GM23338 (cell line): ENCODE results near the gene ARHGEF10L. TPM values are rescaled to one million over a fixed set of nuclear protein-coding genes. Genes with fewer than 3 reads are reported as not detected.

ENCODE experiments used
- ATAC-seq: fragments of 200-7000 bp; cut with Tn5 transposase; 3 replicates; pipeline ENCODE4 v1.9.1; 2020
- DNase-seq: peaks from one replicate; pipeline ENCODE4 v3.0.0-alpha.2; 2015; ENCODE audit warnings: low spot score
- H2AFZ ChIP-seq: fragments of 200-600 bp; sonication (generic); 2 replicates; pipeline ENCODE4 v1.8.0; 2016; ENCODE audit warnings: antibody characterized with exemption, mild to moderate bottlenecking, moderate library complexity
- H3F3A ChIP-seq: fragments of 200-600 bp; sonication (generic); replicated peaks from 2 replicates; pipeline ENCODE4 v1.8.0; 2017; ENCODE audit warnings: antibody characterized with exemption, mixed run types, low read depth
- H3K27ac ChIP-seq: fragments of 200-600 bp; sonication (generic); 2 replicates; pipeline ENCODE4 v1.6.1; 2016; ENCODE audit warnings: low read depth
- H3K27me3 ChIP-seq: fragments of 200-600 bp; sonication (generic); 2 replicates; pipeline ENCODE4 v1.8.0; 2016; ENCODE audit warnings: mild to moderate bottlenecking, mixed run types, moderate library complexity; ENCODE audit not compliant: insufficient read depth
- H3K36me3 ChIP-seq: fragments of 200-600 bp; sonication (generic); 2 replicates; pipeline ENCODE4 v1.8.0; 2016; ENCODE audit warnings: mild to moderate bottlenecking; ENCODE audit not compliant: insufficient read depth
- H3K4me1 ChIP-seq: fragments of 200-600 bp; sonication (generic); 2 replicates; pipeline ENCODE4 v1.8.0; 2016; ENCODE audit warnings: mild to moderate bottlenecking, moderate library complexity; ENCODE audit not compliant: insufficient read depth
- H3K4me2 ChIP-seq: fragments of 200-600 bp; sonication (generic); 2 replicates; pipeline ENCODE4 v1.7.1; 2017; ENCODE audit warnings: mixed run types
- H3K4me3 ChIP-seq: fragments of 200-600 bp; sonication (generic); 2 replicates; pipeline ENCODE4 v1.6.1; 2016; ENCODE audit warnings: mixed run types
- H3K79me2 ChIP-seq: fragments of 200-600 bp; sonication (generic); replicated peaks from 2 replicates; pipeline ENCODE4 v1.8.0; 2017; ENCODE audit warnings: mild to moderate bottlenecking; ENCODE audit not compliant: insufficient read depth
- H3K9me2 ChIP-seq: fragments of 200-600 bp; sonication (generic); 2 replicates; pipeline ENCODE4 v1.8.0; 2017; ENCODE audit not compliant: insufficient read depth
- H4K20me1 ChIP-seq: fragments of 200-600 bp; sonication (generic); replicated peaks from 2 replicates; pipeline ENCODE4 v1.8.0; 2017; ENCODE audit warnings: mild to moderate bottlenecking; ENCODE audit not compliant: insufficient read depth
- H3K27ac Mint-ChIP-seq: 2 replicates; pipeline ENCODE4 v1.8.0; 2020; ENCODE audit warnings: inconsistent platforms, mild to moderate bottlenecking, moderate library complexity, mixed read lengths
- H3K27me3 Mint-ChIP-seq: 3 replicates; pipeline ENCODE4 v1.8.0; 2022; ENCODE audit warnings: low read depth, mild to moderate bottlenecking, moderate library complexity, mixed read lengths, inconsistent platforms; ENCODE audit not compliant: insufficient read depth, poor library complexity
- H3K36me3 Mint-ChIP-seq: 3 replicates; pipeline ENCODE4 v1.8.0; 2021; ENCODE audit warnings: low read depth, mild to moderate bottlenecking, inconsistent platforms, moderate library complexity, mixed read lengths
- H3K4me1 Mint-ChIP-seq: 3 replicates; pipeline ENCODE4 v1.8.0; 2020; ENCODE audit warnings: mild to moderate bottlenecking, inconsistent platforms, mixed read lengths
- H3K4me3 Mint-ChIP-seq: 3 replicates; pipeline ENCODE4 v1.8.0; 2021; ENCODE audit warnings: moderate library complexity, mild to moderate bottlenecking, inconsistent platforms, mixed read lengths
- H3K9me3 Mint-ChIP-seq: 3 replicates; pipeline ENCODE4 v1.8.0; 2020; ENCODE audit warnings: moderate library complexity, mild to moderate bottlenecking, inconsistent platforms, mixed read lengths
- CREB1 ChIP-seq: fragments of 250-450 bp; sonication (Bioruptor Pico); IDR thresholded peaks from 2 replicates; pipeline ENCODE4 v1.5.0; 2020; ENCODE audit warnings: low read depth, mild to moderate bottlenecking, moderate library complexity
- CTCF ChIP-seq, 2 experiments: fragments of 200-600 bp in 1 of 2; sonication (generic) in 1 of 2; conservative IDR thresholded peaks; 2 replicates each; pipeline versions ENCODE4 v1.5.1 to v1.6.1; 2016 to 2017; ENCODE audit warnings: antibody characterized with exemption in 2 of 2, low read depth in 2 of 2, mild to moderate bottlenecking in 2 of 2, moderate library complexity in 1 of 2
- EZH2phosphoT487 ChIP-seq: fragments of 200-600 bp; sonication (generic); IDR thresholded peaks from one replicate; pipeline ENCODE4 v1.8.1; 2018; ENCODE audit warnings: antibody characterized with exemption; ENCODE audit not compliant: unreplicated experiment
- JUNB ChIP-seq: IDR thresholded peaks from one replicate; pipeline ENCODE4 v1.6.1; 2016; ENCODE audit warnings: antibody characterized with exemption; ENCODE audit not compliant: unreplicated experiment
- NANOG ChIP-seq: IDR thresholded peaks from 2 replicates; pipeline ENCODE4 v1.6.1; 2016; ENCODE audit warnings: antibody characterized with exemption, borderline replicate concordance
- POLR2AphosphoS5 ChIP-seq: IDR thresholded peaks from 2 replicates; pipeline ENCODE4 v1.6.1; 2016; ENCODE audit warnings: antibody characterized with exemption, low read depth
- STAT1 ChIP-seq: IDR thresholded peaks from one replicate; pipeline ENCODE4 v1.6.1; 2016; ENCODE audit warnings: antibody characterized with exemption; ENCODE audit not compliant: unreplicated experiment
- ZNF114 ChIP-seq: fragments of 250-450 bp; sonication (Bioruptor Pico); IDR thresholded peaks from 2 replicates; pipeline ENCODE4 v1.5.0; 2020; ENCODE audit warnings: mild to moderate bottlenecking, moderate library complexity
- ZNF331 ChIP-seq: fragments of 250-450 bp; sonication (Bioruptor Pico); IDR thresholded peaks from 2 replicates; pipeline ENCODE4 v1.5.0; 2020; ENCODE audit warnings: low read depth, mild to moderate bottlenecking, moderate library complexity
- ZNF462 ChIP-seq: fragments of 250-450 bp; sonication (Bioruptor Pico); IDR thresholded peaks from 2 replicates; pipeline ENCODE4 v1.5.0; 2020; ENCODE audit warnings: mild to moderate bottlenecking, moderate library complexity
- polyA plus RNA-seq: library from polyadenylated mRNA; unstranded; fragments of >200 nt; fragmentation: Nextera tagmentation; extraction: Ambion mirVana; gene quantifications from 2 replicates; pipeline ENCODE4 v1.2.1, GENCODE V29; 2016
- total RNA-seq: library from RNA; depleted of rRNA; stranded (reverse); fragments of >200 nt; shearing (Covaris generic); gene quantifications from 2 replicates; pipeline ENCODE4 v1.2.3, GENCODE V29; 2014

The ARHGEF10L gene
- total and polyA plus RNA-seq, 2 experiments from 2014 or later = 12.1 to 46.8 TPM

- H3K9me2 ChIP-seq = no peaks in the 10 kb centered on the region
- no peaks in the 10 kb centered on the region for H4K20me1 ChIP-seq
- peaks cover 3% of the 10 kb centered on the region; the same call in 2 of the 3 replicates for H3K36me3 Mint-ChIP-seq
- no peaks in the 10 kb centered on the region for H3K79me2 ChIP-seq
- H3K4me3 Mint-ChIP-seq = no peak overlapping the region
- H3K9me3 Mint-ChIP-seq = no peaks in the 10 kb centered on the region
- no peak overlapping the region for H3K4me2 ChIP-seq
- no peaks in the 10 kb centered on the region for H3F3A ChIP-seq
- peak; percentile 88 for DNase-seq
- peaks cover 22% of the 10 kb centered on the region for H3K4me1 Mint-ChIP-seq
- peak overlapping the region; percentile 75; the same call in 1 of the 2 replicates for H3K27ac ChIP-seq
- H3K4me1 ChIP-seq = peaks cover 6% of the 10 kb centered on the region; the same call in 1 of the 2 replicates
- peak overlapping the region; percentile 96 for H3K27ac Mint-ChIP-seq
- H3K36me3 ChIP-seq = peaks cover 3% of the 10 kb centered on the region; the same call in 1 of the 2 replicates
- H3K27me3 Mint-ChIP-seq = peaks cover 13% of the 10 kb centered on the region
- ATAC-seq = peak; percentile 82
- TF ChIP-seq EZH2phosphoT487 (no peak), CTCF (conservative IDR thresholded peaks at IDR 0.05; ENCODE audit: low read depth in 2 of 2) (peak; percentile 48 to 59)
- H3K27me3 ChIP-seq = no peaks in the 10 kb centered on the region
- no peak overlapping the region for H2AFZ ChIP-seq
- no peak overlapping the region for H3K4me3 ChIP-seq
Measured at GRCh38 chr1:17696417-17697301, 157.2 kb downstream of the ARHGEF10L start.

GRCh38 chr1:17697458-17697857 lies 158.0 kb downstream of the ARHGEF10L start:
- Mint-ChIP-seq H3K27ac (no peak overlapping the region), H3K27me3 (peaks cover 13% of the 10 kb centered on the region), H3K4me3 (no peak overlapping the region), H3K36me3 (peaks cover 3% of the 10 kb centered on the region; the same call in 2 of the 3 replicates), H3K9me3 (no peaks in the 10 kb centered on the region), H3K4me1 (peaks cover 22% of the 10 kb centered on the region)
- Histone ChIP-seq H4K20me1 (no peaks in the 10 kb centered on the region), H3K27ac (no peak overlapping the region), H3K79me2 (no peaks in the 10 kb centered on the region), H2AFZ (no peak overlapping the region), H3K4me2 (no peak overlapping the region), H3K9me2 (no peaks in the 10 kb centered on the region), H3K36me3 (peaks cover 3% of the 10 kb centered on the region; the same call in 1 of the 2 replicates), H3K4me3 (no peak overlapping the region), H3F3A (no peaks in the 10 kb centered on the region), H3K27me3 (no peaks in the 10 kb centered on the region), H3K4me1 (peaks cover 6% of the 10 kb centered on the region; the same call in 1 of the 2 replicates)
- DNase-seq = no peak
- ATAC-seq = no peak
- TF ChIP-seq CTCF (conservative IDR thresholded peaks at IDR 0.05; ENCODE audit: low read depth in 2 of 2) (no peak), STAT1 (no peak), POLR2AphosphoS5 (no peak), CREB1 (no peak), ZNF331 (CRISPR knock-in tag) (no peak), ZNF114 (CRISPR knock-in tag) (no peak), NANOG (no peak), JUNB (no peak), ZNF462 (no peak)
